Measurements from ENCODE around the gene PTPRM. TPM values are rescaled to one million over a fixed set of nuclear protein-coding genes. Genes with fewer than 3 reads are reported as not detected.

PTPRM gene
- total RNA-seq, 1 experiment from 2014 or later, result 14.5 TPM

GRCh38 chr18:7571626-7572025, 4.5 kb downstream of the PTPRM start:
- RAD21 ChIA-PET (ENCODE audit: low non-redundant PET in 1 of 2, low total read pairs in 2 of 2, uncharacterized antibody in 2 of 2, unreplicated experiment in 2 of 2), result no interaction called here
- Histone ChIP-seq H4K20me1 (ENCODE audit: insufficient read depth) (no peaks in the 10 kb centered on the region), H3K4me1 (ENCODE audit: control insufficient read depth in 1 of 2, insufficient read depth in 2 of 2, low read length in 2 of 2) (no peaks in the 10 kb centered on the region), H3K79me2 (ENCODE audit: insufficient read depth, low read length) (no peaks in the 10 kb centered on the region), H2AFZ (ENCODE audit: low read depth, low read length, poor library complexity, severe bottlenecking) (no peak overlapping the region), H3K36me3 (ENCODE audit: control insufficient read depth in 1 of 2, insufficient read depth in 2 of 2, low read length in 2 of 2) (no peaks in the 10 kb centered on the region), H3K9ac (ENCODE audit: low read length) (no peak overlapping the region), H3K9me2 (ENCODE audit: insufficient read depth) (no peaks in the 10 kb centered on the region), H3K4me2 (ENCODE audit: low read length) (no peak overlapping the region), H3K27ac (ENCODE audit: low read depth, low read length) (no peak overlapping the region), H3K4me3 (replicated peaks in 1 of 2; ENCODE audit: low read depth in 1 of 2, low read length in 2 of 2) (no peak overlapping the region), H3K9me3 (ENCODE audit: control insufficient read depth in 1 of 2, insufficient read depth in 1 of 2, low read depth in 1 of 2, low read length in 2 of 2) (no peaks in the 10 kb centered on the region), H3K27me3 (ENCODE audit: insufficient read depth, low read length) (no peaks in the 10 kb centered on the region)
- CTCF ChIA-PET, result no interaction called here
- POLR2A ChIA-PET, result no interaction called here
- intact Hi-C loops (cut with micrococcal nuclease), result no loop called here
- TF ChIP-seq CTCF (IDR thresholded peaks at IDR 0.05 in 2 of 3, conservative IDR thresholded peaks at IDR 0.05 in 1 of 3; ENCODE audit: borderline replicate concordance in 1 of 3, insufficient read depth in 1 of 3, low read depth in 2 of 3, low read length in 2 of 3) (no peak), ATF3 (IDR thresholded peaks at IDR 0.05) (no peak), JUND (IDR thresholded peaks at IDR 0.05) (no peak)
- ATAC-seq, result no peak
- no peak for DNase-seq (ENCODE audit: low read depth, low spot score)
- BruUV-seq (replicated peaks), result no TSS peak

- Histone ChIP-seq H3K9me2 (ENCODE audit: insufficient read depth) (no peaks in the 10 kb centered on the region), H2AFZ (ENCODE audit: low read depth, low read length, poor library complexity, severe bottlenecking) (no peak overlapping the region), H3K4me2 (ENCODE audit: low read length) (no peak overlapping the region), H3K79me2 (ENCODE audit: insufficient read depth, low read length) (no peaks in the 10 kb centered on the region), H3K4me3 (replicated peaks in 1 of 2; ENCODE audit: low read depth in 1 of 2, low read length in 2 of 2) (no peak overlapping the region), H3K4me1 (ENCODE audit: control insufficient read depth in 1 of 2, insufficient read depth in 2 of 2, low read length in 2 of 2) (no peaks in the 10 kb centered on the region), H4K20me1 (ENCODE audit: insufficient read depth) (no peaks in the 10 kb centered on the region), H3K36me3 (ENCODE audit: control insufficient read depth in 1 of 2, insufficient read depth in 2 of 2, low read length in 2 of 2) (no peaks in the 10 kb centered on the region), H3K27ac (ENCODE audit: low read depth, low read length) (no peak overlapping the region), H3K27me3 (ENCODE audit: insufficient read depth, low read length) (no peaks in the 10 kb centered on the region), H3K9ac (ENCODE audit: low read length) (no peak overlapping the region), H3K9me3 (ENCODE audit: control insufficient read depth in 1 of 2, insufficient read depth in 1 of 2, low read depth in 1 of 2, low read length in 2 of 2) (no peaks in the 10 kb centered on the region)
- intact Hi-C loops (cut with micrococcal nuclease), result no loop called here
- ATAC-seq (no peak), DNase-seq (ENCODE audit: low read depth, low spot score) (no peak)
- POLR2A ChIA-PET, result no interaction called here
- BruUV-seq (replicated peaks), result no TSS peak
- CTCF ChIA-PET, result no interaction called here
- RAD21 ChIA-PET (ENCODE audit: low non-redundant PET in 1 of 2, low total read pairs in 2 of 2, uncharacterized antibody in 2 of 2, unreplicated experiment in 2 of 2), result no interaction called here
- TF ChIP-seq MAX (IDR thresholded peaks at IDR 0.05), result no peak
- TF ChIP-seq EZH2phosphoT487 (IDR thresholded peaks at IDR 0.05; ENCODE audit: borderline replicate concordance), result no peak
- TF ChIP-seq CEBPB (IDR thresholded peaks at IDR 0.05; ENCODE audit: low read depth), result no peak
- no peak for TF ChIP-seq POLR2A (IDR thresholded peaks at IDR 0.05; ENCODE audit: borderline replicate concordance, extremely low read depth, insufficient read depth, insufficient read length)
- TF ChIP-seq ZNF274 (IDR thresholded peaks at IDR 0.05; ENCODE audit: low read depth, low read length), result no peak
- TF ChIP-seq ELF1 (IDR thresholded peaks at IDR 0.05; ENCODE audit: borderline replicate concordance, low read depth), result no peak
- no peak for TF ChIP-seq ZBTB33 (IDR thresholded peaks at IDR 0.05; ENCODE audit: extremely low read depth, insufficient replicate concordance, low read length)
- TF ChIP-seq POLR2AphosphoS5 (IDR thresholded peaks at IDR 0.05; ENCODE audit: low read depth, low read length), result no peak
- no peak for TF ChIP-seq EGR1 (IDR thresholded peaks at IDR 0.05; ENCODE audit: low read depth)
- TF ChIP-seq SRF (IDR thresholded peaks at IDR 0.05; ENCODE audit: low read depth), result no peak
- TF ChIP-seq RAD21 (IDR thresholded peaks at IDR 0.05; ENCODE audit: low read depth), result no peak
- no peak for TF ChIP-seq SIN3A (IDR thresholded peaks at IDR 0.05; ENCODE audit: low read depth)
- no peak for TF ChIP-seq TCF7L2 (IDR thresholded peaks at IDR 0.05; ENCODE audit: borderline replicate concordance, extremely low read depth, insufficient read depth, insufficient read length)
- TF ChIP-seq JUND (IDR thresholded peaks at IDR 0.05), result no peak
- no peak for TF ChIP-seq ZFX (IDR thresholded peaks at IDR 0.05)
- TF ChIP-seq ATF3 (IDR thresholded peaks at IDR 0.05), result no peak
These were observed 5.7 kb downstream of the PTPRM start for GRCh38 chr18:7572822-7573221.

All from HCT116 (cell line).